Hepatocyte (in vitro differentiated cells): Measurements from ENCODE around the gene NTMT2. TPM values are rescaled to one million over a fixed set of nuclear protein-coding genes. Genes with fewer than 3 reads are reported as not detected.

Experiments
- DNase-seq: peaks from one replicate; pipeline ENCODE4 v3.0.0-alpha.2; 2016; ENCODE audit warnings: low spot score
- H2AFZ ChIP-seq: fragments of 200-600 bp; sonication (generic); 2 replicates; pipeline ENCODE4 v1.6.0; 2016; ENCODE audit warnings: antibody characterized with exemption, mild to moderate bottlenecking
- H3K27ac ChIP-seq: fragments of 200-600 bp; sonication (generic); 2 replicates; pipeline ENCODE4 v1.5.1; 2016; ENCODE audit warnings: mild to moderate bottlenecking
- H3K27me3 ChIP-seq: fragments of 200-600 bp; sonication (generic); 2 replicates; pipeline ENCODE4 v1.6.1; 2016
- H3K36me3 ChIP-seq: fragments of 200-600 bp; sonication (generic); replicated peaks from 2 replicates; pipeline ENCODE4 v1.5.1; 2016; ENCODE audit warnings: low read depth; ENCODE audit not compliant: insufficient read depth
- H3K4me1 ChIP-seq: fragments of 200-600 bp; sonication (generic); 2 replicates; pipeline ENCODE4 v1.5.1; 2016; ENCODE audit warnings: mild to moderate bottlenecking, moderate library complexity; ENCODE audit not compliant: insufficient read depth
- H3K4me2 ChIP-seq: fragments of 200-600 bp; sonication (generic); 2 replicates; pipeline ENCODE4 v1.6.0; 2016
- H3K4me3 ChIP-seq: fragments of 200-600 bp; sonication (generic); 2 replicates; pipeline ENCODE4 v1.5.1; 2016; ENCODE audit warnings: mild to moderate bottlenecking
- H3K79me2 ChIP-seq: fragments of 200-600 bp; sonication (generic); 2 replicates; pipeline ENCODE4 v1.6.0; 2017; ENCODE audit warnings: mild to moderate bottlenecking
- H3K9me2 ChIP-seq: fragments of 200-600 bp; sonication (generic); replicated peaks from 2 replicates; pipeline ENCODE4 v1.6.0; 2017; ENCODE audit warnings: mild to moderate bottlenecking; ENCODE audit not compliant: insufficient read depth
- H3K9me3 ChIP-seq: fragments of 200-600 bp; sonication (generic); 2 replicates; pipeline ENCODE4 v1.5.1; 2016; ENCODE audit warnings: low read depth, mild to moderate bottlenecking
- H4K20me1 ChIP-seq: fragments of 200-600 bp; sonication (generic); 2 replicates; pipeline ENCODE4 v1.6.0; 2016; ENCODE audit warnings: mild to moderate bottlenecking; ENCODE audit not compliant: insufficient read depth, poor library complexity, severe bottlenecking
- CTCF ChIP-seq: fragments of 200-600 bp; sonication (generic); IDR thresholded peaks from 2 replicates; pipeline ENCODE4 v1.5.1; 2016; ENCODE audit warnings: antibody characterized with exemption, mild to moderate bottlenecking; ENCODE audit not compliant: poor library complexity
- EZH2 ChIP-seq: fragments of 200-600 bp; sonication (generic); IDR thresholded peaks from 2 replicates; pipeline ENCODE4 v1.6.1; 2016; ENCODE audit warnings: antibody characterized with exemption, mild to moderate bottlenecking, borderline replicate concordance
- EZH2phosphoT487 ChIP-seq: fragments of 200-600 bp; sonication (generic); IDR thresholded peaks from one replicate; pipeline ENCODE4 v1.6.1; 2018; ENCODE audit warnings: antibody characterized with exemption, mild to moderate bottlenecking, low read depth, moderate library complexity; ENCODE audit not compliant: unreplicated experiment, severe bottlenecking
- WGBS: methylation state at CpG from one replicate; pipeline ENCODE4 v1.1.6; 2016; ENCODE audit warnings: low lambda C conversion rate; ENCODE audit errors: missing lambda C conversion rate; 5-methylcytosine and 5-hydroxymethylcytosine counted together
- polyA plus RNA-seq: library from polyadenylated mRNA; unstranded; fragments of >200 nt; fragmentation: Nextera tagmentation; extraction: Ambion mirVana; gene quantifications from 2 replicates; pipeline ENCODE4 v1.2.1, GENCODE V29; 2016
- total RNA-seq: library from RNA; depleted of rRNA; stranded (reverse); fragments of >200 nt; gene quantifications from 2 replicates; pipeline ENCODE4 v1.2.3, GENCODE V29; 2014

Gene NTMT2
- total and polyA plus RNA-seq, 2 experiments from 2014 or later = not detected

DNA sequence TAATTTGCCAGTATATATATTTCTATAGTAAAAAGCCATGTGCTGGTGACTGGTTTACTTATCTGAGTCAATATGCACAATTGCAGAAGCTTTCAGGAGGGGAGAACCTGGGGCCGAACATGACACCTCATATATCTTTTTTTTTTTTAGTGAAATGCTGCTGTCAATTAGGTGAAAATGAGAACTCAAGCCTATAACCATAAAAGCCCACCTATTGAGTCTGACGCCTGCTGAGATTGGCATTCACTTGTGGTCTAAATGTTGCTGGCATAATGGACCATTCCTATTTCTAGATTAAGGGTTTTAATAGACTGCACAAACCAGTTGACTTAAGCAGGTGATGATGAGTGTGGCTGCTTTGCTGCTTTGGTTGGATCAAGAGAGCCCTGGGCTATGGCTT is 10.8 kb downstream of the NTMT2 start:
- WGBS = 69% methylated on average over 2 of the region's 2 CpGs
- no peak overlapping the region for H3K27ac ChIP-seq
- TF ChIP-seq EZH2 (no peak), CTCF (no peak), EZH2phosphoT487 (no peak)
- H3K4me1 ChIP-seq = no peaks in the 10 kb centered on the region
- H3K9me2 ChIP-seq = no peaks in the 10 kb centered on the region
- H3K79me2 ChIP-seq = no peaks in the 10 kb centered on the region
- H3K4me2 ChIP-seq = no peak overlapping the region
- H4K20me1 ChIP-seq = no peaks in the 10 kb centered on the region
- no peak for DNase-seq
- H3K36me3 ChIP-seq = no peaks in the 10 kb centered on the region
- H2AFZ ChIP-seq = no peak overlapping the region
- no peaks in the 10 kb centered on the region for H3K9me3 ChIP-seq
- no peaks in the 10 kb centered on the region for H3K27me3 ChIP-seq
- H3K4me3 ChIP-seq = no peak overlapping the region

DNA sequence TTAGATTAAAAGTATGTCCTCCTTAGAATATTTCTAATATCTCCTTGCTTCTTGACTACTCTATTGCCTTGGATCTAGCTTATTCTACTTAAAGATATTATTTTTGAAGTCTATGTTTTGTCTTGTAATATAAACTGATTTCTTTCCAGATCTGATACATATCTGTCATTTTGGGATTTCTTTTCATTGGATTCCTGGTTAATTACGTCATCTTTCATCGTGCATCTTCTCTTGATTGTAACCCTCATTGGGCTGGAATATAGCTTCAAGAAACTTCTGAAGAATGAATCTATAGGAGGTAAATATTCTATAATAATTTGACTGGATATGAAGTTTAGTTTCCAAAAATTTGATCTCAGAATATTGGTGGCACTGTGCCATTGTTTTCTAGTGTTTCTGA is 12.1 kb downstream of the NTMT2 start:
- Histone ChIP-seq H3K4me3 (no peak overlapping the region), H3K9me2 (no peaks in the 10 kb centered on the region), H3K9me3 (no peaks in the 10 kb centered on the region), H3K27me3 (no peaks in the 10 kb centered on the region), H3K36me3 (no peaks in the 10 kb centered on the region), H3K27ac (no peak overlapping the region), H3K4me1 (no peaks in the 10 kb centered on the region), H2AFZ (no peak overlapping the region), H4K20me1 (no peaks in the 10 kb centered on the region), H3K79me2 (no peaks in the 10 kb centered on the region), H3K4me2 (no peak overlapping the region)
- no peak for DNase-seq
- WGBS = 92% methylated on average over 2 of the region's 2 CpGs
- no peak for TF ChIP-seq CTCF
- no peak for TF ChIP-seq EZH2
- no peak for TF ChIP-seq EZH2phosphoT487

DNA sequence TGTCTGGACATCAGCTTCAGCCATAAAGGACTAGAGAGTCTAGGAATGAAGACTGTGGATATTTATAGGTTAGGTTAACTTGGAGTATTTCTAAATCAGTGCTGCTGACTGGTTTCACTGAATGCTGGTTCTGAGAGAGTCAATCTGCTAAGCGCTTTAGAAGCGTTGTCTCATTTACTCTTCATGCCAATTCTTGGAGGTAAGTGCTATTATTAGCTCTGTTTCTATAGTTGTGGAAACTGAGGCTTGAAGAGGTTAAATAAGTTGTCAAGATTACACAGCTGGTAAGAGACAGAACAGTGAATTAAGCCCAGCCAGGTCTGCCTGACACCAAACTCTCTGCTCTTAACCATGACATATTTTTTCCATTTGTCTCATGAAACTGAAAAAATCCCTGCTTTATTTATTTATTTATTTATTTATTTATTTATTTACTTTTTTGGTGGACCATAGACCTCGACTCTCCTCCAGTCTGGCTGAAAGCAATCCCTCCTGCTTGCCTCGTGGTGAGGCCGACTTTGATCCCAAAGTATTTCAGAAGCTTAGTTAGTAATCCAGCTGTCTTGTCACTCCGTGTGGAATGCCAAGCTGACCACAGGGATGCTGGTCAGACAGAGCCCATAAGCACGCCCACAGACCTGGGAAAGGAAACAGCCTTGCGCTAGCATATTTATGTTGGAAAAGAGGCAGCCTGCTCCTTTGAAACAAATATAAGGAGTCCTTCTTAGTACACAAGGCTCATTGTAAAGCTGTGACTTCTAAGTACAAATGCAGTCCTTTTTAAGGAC is 16.9 kb downstream of the NTMT2 start:
- Histone ChIP-seq H2AFZ (no peak overlapping the region), H3K4me2 (peak overlapping the region; percentile 32), H3K27ac (no peak overlapping the region), H3K9me3 (no peaks in the 10 kb centered on the region), H3K79me2 (no peaks in the 10 kb centered on the region), H4K20me1 (no peaks in the 10 kb centered on the region), H3K27me3 (no peaks in the 10 kb centered on the region), H3K9me2 (no peaks in the 10 kb centered on the region), H3K36me3 (no peaks in the 10 kb centered on the region), H3K4me1 (no peaks in the 10 kb centered on the region), H3K4me3 (no peak overlapping the region)
- peak; percentile 63 for DNase-seq
- TF ChIP-seq EZH2phosphoT487 (no peak), EZH2 (no peak), CTCF (no peak)
- 34% methylated on average over 8 of the region's 8 CpGs for WGBS
